ENCODE measurements around the gene TMEM116.

DNA sequence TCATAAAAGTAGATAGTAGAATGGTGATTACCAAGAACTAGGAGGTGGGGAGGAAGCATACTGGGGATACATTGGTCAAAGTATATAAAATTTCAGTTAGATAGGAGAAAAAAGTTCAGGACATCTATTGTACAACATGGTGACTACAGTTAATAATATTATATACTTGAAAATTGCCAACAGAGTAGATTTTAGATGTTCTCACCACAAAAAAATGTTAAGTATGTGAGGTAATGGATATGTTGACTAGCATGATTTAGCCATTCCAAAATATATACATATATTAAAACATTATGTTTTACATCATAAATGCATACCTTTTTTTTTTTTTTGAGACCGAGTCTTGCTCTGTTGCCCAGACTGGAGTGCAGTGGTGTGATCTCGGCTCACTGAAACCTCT, 31.0 kb downstream of the TMEM116 start:
- TF ChIP-seq, protein P1, sequence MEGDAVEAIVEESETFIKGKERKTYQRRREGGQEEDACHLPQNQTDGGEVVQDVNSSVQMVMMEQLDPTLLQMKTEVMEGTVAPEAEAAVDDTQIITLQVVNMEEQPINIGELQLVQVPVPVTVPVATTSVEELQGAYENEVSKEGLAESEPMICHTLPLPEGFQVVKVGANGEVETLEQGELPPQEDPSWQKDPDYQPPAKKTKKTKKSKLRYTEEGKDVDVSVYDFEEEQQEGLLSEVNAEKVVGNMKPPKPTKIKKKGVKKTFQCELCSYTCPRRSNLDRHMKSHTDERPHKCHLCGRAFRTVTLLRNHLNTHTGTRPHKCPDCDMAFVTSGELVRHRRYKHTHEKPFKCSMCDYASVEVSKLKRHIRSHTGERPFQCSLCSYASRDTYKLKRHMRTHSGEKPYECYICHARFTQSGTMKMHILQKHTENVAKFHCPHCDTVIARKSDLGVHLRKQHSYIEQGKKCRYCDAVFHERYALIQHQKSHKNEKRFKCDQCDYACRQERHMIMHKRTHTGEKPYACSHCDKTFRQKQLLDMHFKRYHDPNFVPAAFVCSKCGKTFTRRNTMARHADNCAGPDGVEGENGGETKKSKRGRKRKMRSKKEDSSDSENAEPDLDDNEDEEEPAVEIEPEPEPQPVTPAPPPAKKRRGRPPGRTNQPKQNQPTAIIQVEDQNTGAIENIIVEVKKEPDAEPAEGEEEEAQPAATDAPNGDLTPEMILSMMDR (conservative IDR thresholded peaks at IDR 0.05; ENCODE audit: low read length) = no peak
- no peak for TF ChIP-seq EZH2phosphoT487 (IDR thresholded peaks at IDR 0.05; ENCODE audit: borderline replicate concordance, low read depth, low read length)

Measured in OCI-LY7 (cell line).